ENCODE measurements around the gene SERPINB1.
A peak's percentile ranks its signal among the peaks of the same experiment; 100 is the strongest.

SERPINB1 gene

GRCh38 chr6:2844008-2844407 is 2.3 kb upstream of the SERPINB1 start:
- no peak for DNase-seq

- DNase-seq = no peak
Observed at GRCh38 chr6:2843138-2843740, 1.6 kb upstream of the SERPINB1 start.

GRCh38 chr6:2842139-2842552 is 483 bp upstream of the SERPINB1 start:
- DNase-seq = no peak

GRCh38 chr6:2840749-2841061 is 958 bp downstream of the SERPINB1 start:
- DNase-seq = no peak

- DNase-seq = no peak
Observed at GRCh38 chr6:2839982-2840748, 1.5 kb downstream of the SERPINB1 start.

- DNase-seq = peak; percentile 80
Observed at GRCh38 chr6:2839195-2839981, 2.3 kb downstream of the SERPINB1 start.

- DNase-seq = no peak
Observed at GRCh38 chr6:2838251-2838650, 3.4 kb downstream of the SERPINB1 start.

GRCh38 chr6:2834262-2834661 is 7.4 kb downstream of the SERPINB1 start:
- no peak for DNase-seq

- no peak for DNase-seq
Observed at GRCh38 chr6:2831392-2831791, 10.3 kb downstream of the SERPINB1 start.

- DNase-seq = no peak
Observed at GRCh38 chr6:2830183-2830582, 11.5 kb downstream of the SERPINB1 start.

GRCh38 chr6:2829253-2829652 is 12.4 kb downstream of the SERPINB1 start:
- no peak for DNase-seq

- DNase-seq = no peak
Observed at GRCh38 chr6:2828629-2829028, 13.0 kb downstream of the SERPINB1 start.

GRCh38 chr6:2827142-2827541 is 14.5 kb downstream of the SERPINB1 start:
- DNase-seq = no peak

GRCh38 chr6:2826131-2826530 is 15.5 kb downstream of the SERPINB1 start:
- DNase-seq = no peak

GRCh38 chr6:2823104-2823850 is 18.4 kb downstream of the SERPINB1 start:
- DNase-seq = no peak

- no peak for DNase-seq
Observed at GRCh38 chr6:2821554-2821953, 20.1 kb downstream of the SERPINB1 start.

- no peak for DNase-seq
Observed at GRCh38 chr6:2820415-2820814, 21.2 kb downstream of the SERPINB1 start.

- DNase-seq = no peak
Observed at GRCh38 chr6:2819978-2820377, 21.7 kb downstream of the SERPINB1 start.

GRCh38 chr6:2819115-2819514 is 22.5 kb downstream of the SERPINB1 start:
- no peak for DNase-seq

- DNase-seq = peak; percentile 19
Observed at GRCh38 chr6:2818593-2818992, 23.1 kb downstream of the SERPINB1 start.

GRCh38 chr6:2817903-2818443 is 23.7 kb downstream of the SERPINB1 start:
- peak; percentile 50 for DNase-seq

GRCh38 chr6:2816158-2816557 is 25.5 kb downstream of the SERPINB1 start:
- no peak for DNase-seq

- DNase-seq = no peak
Observed at GRCh38 chr6:2812695-2813094, 29.0 kb downstream of the SERPINB1 start.
